B cell (primary cell): Measurements from ENCODE around the gene AARS2. TPM values are rescaled to one million over a fixed set of nuclear protein-coding genes. Genes with fewer than 3 reads are reported as not detected.

Experiments
- ATAC-seq: fragments of 200-7000 bp; cut with Tn5 transposase; one replicate; pipeline ENCODE4 v1.10.0; 2021; ENCODE audit warnings: low read depth, mild to moderate bottlenecking, moderate number of reproducible peaks, moderate library complexity
- CTCF ChIA-PET: fragments of 350-600 bp; sonication (Branson Sonifier 250); formaldehyde crosslinking; loops from one replicate; lab custom pipeline; 2021; ENCODE audit warnings: antibody characterized with exemption, inconsistent platforms; lab: Charles Lee
- POLR2A ChIA-PET: fragments of 350-600 bp; sonication (Branson Sonifier 250); formaldehyde crosslinking; loops from one replicate; lab custom pipeline; 2021; ENCODE audit warnings: antibody characterized with exemption; lab: Charles Lee
- DNase-seq: peaks from one replicate; pipeline ENCODE4 v3.0.0; 2013
- H2AFZ ChIP-seq: 2 replicates; pipeline ENCODE4 v1.6.1; 2012; ENCODE audit warnings: mild to moderate bottlenecking, low read depth, low read length; ENCODE audit not compliant: insufficient read depth, poor library complexity, severe bottlenecking
- H3K27ac ChIP-seq, 2 donors: 1 replicate in 1 of 2; 2 replicates in 1 of 2; pipeline ENCODE4 v1.5.1; 2012 to 2013; ENCODE audit warnings: low read length in 2 of 2, mild to moderate bottlenecking in 2 of 2, moderate library complexity in 1 of 2
- H3K27me3 ChIP-seq, 4 experiments: fragments of 200-600 bp in 1 of 4; sonication (generic) in 1 of 4; replicated peaks in 1 of 4; 1 replicate in 2 of 4; 2 replicates in 2 of 4; pipeline versions ENCODE4 v1.6.1 to v1.7.0; 2013 to 2016; ENCODE audit warnings: low read length in 3 of 4, mild to moderate bottlenecking in 2 of 4, mixed read lengths in 1 of 4, moderate library complexity in 1 of 4; ENCODE audit not compliant: insufficient read depth in 4 of 4, control insufficient read depth in 3 of 4; ENCODE audit errors: control extremely low read depth in 1 of 4
- H3K36me3 ChIP-seq, 2 experiments: replicated peaks in 1 of 2; 1 replicate in 1 of 2; 2 replicates in 1 of 2; pipeline versions ENCODE4 v1.6.1 to v1.7.1; 2013; ENCODE audit warnings: low read length in 1 of 2; ENCODE audit not compliant: insufficient read depth in 2 of 2, control insufficient read depth in 1 of 2; ENCODE audit errors: control extremely low read depth in 1 of 2, extremely low read depth in 1 of 2
- H3K4me1 ChIP-seq, 2 donors: fragments of 200-600 bp in 1 of 2; sonication (generic) in 1 of 2; 1 replicate in 1 of 2; 2 replicates in 1 of 2; pipeline versions ENCODE4 v1.5.1 to v1.6.1; 2013 to 2017; ENCODE audit warnings: low read length in 2 of 2; ENCODE audit not compliant: control insufficient read depth in 2 of 2, insufficient read depth in 2 of 2
- H3K4me2 ChIP-seq: replicated peaks from 2 replicates; pipeline ENCODE3; 2012; ENCODE audit warnings: mild to moderate bottlenecking, low read depth, low read length; ENCODE audit not compliant: poor library complexity, severe bottlenecking
- H3K4me3 ChIP-seq, 5 experiments: fragments of 200-600 bp in 1 of 5; sonication (generic) in 1 of 5; 1 replicate in 3 of 5; 2 replicates in 2 of 5; pipeline versions ENCODE4 v1.5.1 to v1.7.0; 2011 to 2016; ENCODE audit warnings: low read length in 4 of 5, mild to moderate bottlenecking in 4 of 5, low read depth in 2 of 5, control low read depth in 1 of 5, moderate library complexity in 1 of 5; ENCODE audit not compliant: insufficient read depth in 1 of 5; ENCODE audit errors: control extremely low read depth in 1 of 5, extremely low read depth in 1 of 5
- H3K79me2 ChIP-seq: fragments of 200-600 bp; sonication (generic); one replicate; pipeline ENCODE4 v1.6.0; 2016; ENCODE audit warnings: low read length; ENCODE audit not compliant: control insufficient read depth, insufficient read depth
- H3K9ac ChIP-seq: fragments of 200-600 bp; sonication (generic); 2 replicates; pipeline ENCODE4 v1.6.1; 2017; ENCODE audit warnings: mild to moderate bottlenecking, low read length, moderate library complexity
- H3K9me3 ChIP-seq, 3 donors: one replicate each; pipeline versions ENCODE4 v1.6.1 to v1.7.1; 2013; ENCODE audit warnings: low read length in 2 of 3; ENCODE audit not compliant: control insufficient read depth in 2 of 3, insufficient read depth in 1 of 3; ENCODE audit errors: control extremely low read depth in 1 of 3
- H4K20me1 ChIP-seq: 2 replicates; pipeline ENCODE4 v1.6.0; 2012; ENCODE audit warnings: mild to moderate bottlenecking, low read length; ENCODE audit not compliant: insufficient read depth, control insufficient read depth, poor library complexity, severe bottlenecking
- H3K27ac Mint-ChIP-seq: one replicate; pipeline ENCODE4 v1.8.0; 2021; ENCODE audit warnings: mixed read lengths
- H3K27me3 Mint-ChIP-seq: one replicate; pipeline ENCODE4 v1.8.0; 2021; ENCODE audit warnings: mixed read lengths
- H3K4me1 Mint-ChIP-seq: one replicate; pipeline ENCODE4 v1.8.0; 2021; ENCODE audit warnings: mixed read lengths
- H3K4me3 Mint-ChIP-seq: one replicate; pipeline ENCODE4 v1.8.0; 2021; ENCODE audit warnings: mixed read lengths
- H3K9me3 Mint-ChIP-seq: one replicate; pipeline ENCODE4 v1.8.0; 2022; ENCODE audit warnings: mixed read lengths; ENCODE audit not compliant: insufficient read depth
- EZH2 ChIP-seq: IDR thresholded peaks from 2 replicates; pipeline ENCODE4 v1.6.1; 2012; ENCODE audit warnings: borderline replicate concordance, low read depth, mild to moderate bottlenecking, moderate library complexity, low read length; ENCODE audit not compliant: insufficient read depth, poor library complexity, severe bottlenecking
- WGBS: methylation state at CpG from one replicate; pipeline ENCODE4 v1.1.5; 2013; ENCODE audit warnings: missing lambda C conversion rate; ENCODE audit not compliant: insufficient coverage; 5-methylcytosine and 5-hydroxymethylcytosine counted together
- intact Hi-C: fragments of 100-400 bp; cut with micrococcal nuclease; formaldehyde crosslinking; loops from one replicate; pipeline ENCODE4 v1.10.0; 2022
- polyA plus RNA-seq: library from polyadenylated mRNA; depleted of rRNA; stranded (reverse); fragments of >200 nt; gene quantifications from 2 replicates; pipeline ENCODE4 v1.2.3, GENCODE V29; 2012
- total RNA-seq, 2 donors: library from RNA; stranded (reverse); fragments of 120-200 nt in 1 of 2; gene quantifications; 1 replicate in 1 of 2; 2 replicates in 1 of 2; pipeline versions ENCODE4 v1.2.3 to v1.2.4, GENCODE V29; 2013 to 2022
- TF ChIP-seq, protein P1 (sequence below): fragments of 200-600 bp; IDR thresholded peaks from one replicate; pipeline ENCODE4 v1.8.0; 2022; ENCODE audit warnings: antibody characterized with exemption, mild to moderate bottlenecking

AARS2 gene
- total and polyA plus RNA-seq, 2 donors (not counting 1 experiment from before 2014, with no cell fraction given) = 11.3 to 21.3 TPM

DNA sequence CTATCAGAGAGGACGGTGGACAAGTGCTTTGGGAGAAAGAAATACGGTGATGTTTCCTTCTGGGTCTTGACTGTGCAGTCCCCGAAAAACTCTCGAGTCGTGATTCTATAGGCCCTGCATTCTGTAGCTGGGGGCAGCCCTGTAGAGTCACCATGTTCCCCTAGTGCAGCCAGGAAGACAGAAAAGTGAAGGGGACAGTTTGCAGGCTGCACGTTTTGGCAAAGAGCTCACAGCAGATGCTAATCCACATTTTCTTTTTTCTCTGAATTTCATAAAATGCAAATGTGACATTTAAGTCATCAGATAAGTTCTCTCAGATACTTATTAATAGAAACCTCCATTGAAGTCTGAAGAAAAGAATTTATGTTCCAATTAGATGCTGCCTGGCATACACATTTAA, 48.8 kb upstream of the AARS2 start:
- H3K4me3 ChIP-seq = no peak overlapping the region
- no peak overlapping the region for H3K27ac Mint-ChIP-seq
- intact Hi-C loops = no loop called here
- CTCF ChIA-PET = interaction anchor here (1.0 kb wide), 1 partner anchor 22 kb away, joined by 3 read pairs; no protein-coding TSS in a partner anchor
- no peaks in the 10 kb centered on the region for H3K36me3 ChIP-seq
- H3K4me1 Mint-ChIP-seq = peaks cover 10% of the 10 kb centered on the region
- H3K4me1 ChIP-seq = no peaks in the 10 kb centered on the region
- H3K9me3 Mint-ChIP-seq = no peaks in the 10 kb centered on the region
- DNase-seq (no peak), ATAC-seq (no peak)
- no peak overlapping the region for H3K9ac ChIP-seq
- H3K27ac ChIP-seq = no peak overlapping the region
- POLR2A ChIA-PET = no interaction called here
- no peak overlapping the region for H2AFZ ChIP-seq
- no peak overlapping the region for H3K4me3 Mint-ChIP-seq
- no peaks in the 10 kb centered on the region for H3K9me3 ChIP-seq
- peaks cover 0 to 7% (median 0%) of the 10 kb centered on the region in 4 experiments for H3K27me3 ChIP-seq
- no peaks in the 10 kb centered on the region for H3K79me2 ChIP-seq
- peaks cover 17% of the 10 kb centered on the region for H3K27me3 Mint-ChIP-seq
- H3K4me2 ChIP-seq = no peak overlapping the region
- 94% methylated on average over 5 of the region's 6 CpGs for WGBS
- H4K20me1 ChIP-seq = no peaks in the 10 kb centered on the region
- TF ChIP-seq, protein P1, sequence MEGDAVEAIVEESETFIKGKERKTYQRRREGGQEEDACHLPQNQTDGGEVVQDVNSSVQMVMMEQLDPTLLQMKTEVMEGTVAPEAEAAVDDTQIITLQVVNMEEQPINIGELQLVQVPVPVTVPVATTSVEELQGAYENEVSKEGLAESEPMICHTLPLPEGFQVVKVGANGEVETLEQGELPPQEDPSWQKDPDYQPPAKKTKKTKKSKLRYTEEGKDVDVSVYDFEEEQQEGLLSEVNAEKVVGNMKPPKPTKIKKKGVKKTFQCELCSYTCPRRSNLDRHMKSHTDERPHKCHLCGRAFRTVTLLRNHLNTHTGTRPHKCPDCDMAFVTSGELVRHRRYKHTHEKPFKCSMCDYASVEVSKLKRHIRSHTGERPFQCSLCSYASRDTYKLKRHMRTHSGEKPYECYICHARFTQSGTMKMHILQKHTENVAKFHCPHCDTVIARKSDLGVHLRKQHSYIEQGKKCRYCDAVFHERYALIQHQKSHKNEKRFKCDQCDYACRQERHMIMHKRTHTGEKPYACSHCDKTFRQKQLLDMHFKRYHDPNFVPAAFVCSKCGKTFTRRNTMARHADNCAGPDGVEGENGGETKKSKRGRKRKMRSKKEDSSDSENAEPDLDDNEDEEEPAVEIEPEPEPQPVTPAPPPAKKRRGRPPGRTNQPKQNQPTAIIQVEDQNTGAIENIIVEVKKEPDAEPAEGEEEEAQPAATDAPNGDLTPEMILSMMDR = no peak
- no peak for TF ChIP-seq EZH2

DNA sequence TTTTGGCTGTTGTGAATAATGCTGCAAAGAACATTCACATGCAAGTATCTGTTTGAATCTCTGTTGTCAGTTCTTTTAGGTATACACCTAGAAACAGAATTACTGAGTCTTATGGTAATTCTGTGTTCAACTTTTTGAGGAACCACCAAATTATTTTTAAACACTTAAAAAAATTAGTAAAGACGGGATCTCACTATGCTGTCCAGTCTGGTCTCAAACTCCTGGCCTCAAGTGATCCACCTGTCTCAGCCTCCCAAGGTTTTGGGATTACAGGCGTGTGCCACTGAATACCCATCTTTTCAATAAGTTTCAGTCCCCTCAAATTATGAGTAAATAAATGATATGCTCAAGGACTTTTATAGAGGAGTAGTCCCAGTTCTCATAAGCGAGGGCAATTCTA, 46.8 kb upstream of the AARS2 start:
- Histone ChIP-seq H3K27ac (no peak overlapping the region), H3K4me3 (no peak overlapping the region), H3K9me3 (peaks cover 0 to 5% (median 4%) of the 10 kb centered on the region in 3 donors), H3K4me1 (no peaks in the 10 kb centered on the region), H3K4me2 (no peak overlapping the region), H4K20me1 (no peaks in the 10 kb centered on the region), H2AFZ (no peak overlapping the region), H3K9ac (no peak overlapping the region), H3K36me3 (no peaks in the 10 kb centered on the region), H3K79me2 (no peaks in the 10 kb centered on the region), H3K27me3 (peaks cover 0 to 10% (median 4%) of the 10 kb centered on the region in 4 experiments)
- TF ChIP-seq, protein P1 = no peak
- no peak for TF ChIP-seq EZH2
- peaks cover 18% of the 10 kb centered on the region for H3K27me3 Mint-ChIP-seq
- H3K27ac Mint-ChIP-seq = no peak overlapping the region
- POLR2A ChIA-PET = no interaction called here
- peaks cover 4% of the 10 kb centered on the region for H3K9me3 Mint-ChIP-seq
- CTCF ChIA-PET = interaction anchor here (0.6 kb wide), 1 partner anchor 48 kb away, joined by 3 read pairs; no protein-coding TSS in a partner anchor
- DNase-seq = no peak
- no peak for ATAC-seq
- WGBS = 100% methylated on average over 1 of the region's 3 CpGs
- intact Hi-C loops = no loop called here
- H3K4me3 Mint-ChIP-seq = no peak overlapping the region
- H3K4me1 Mint-ChIP-seq = peaks cover 5% of the 10 kb centered on the region
